Neural progenitor cell (in vitro differentiated cells): Measurements from ENCODE around the gene P4HA3.

Source experiments
- CTCF ChIP-seq: fragments of 200-600 bp; sonication (generic); IDR thresholded peaks from 2 replicates; pipeline ENCODE4 v1.5.1; 2017; ENCODE audit warnings: antibody characterized with exemption, mild to moderate bottlenecking
- EZH2 ChIP-seq: fragments of 200-600 bp; sonication (generic); IDR thresholded peaks from 2 replicates; pipeline ENCODE4 v1.6.1; 2017; ENCODE audit warnings: antibody characterized with exemption, mild to moderate bottlenecking, moderate library complexity
- EZH2phosphoT487 ChIP-seq: fragments of 200-600 bp; sonication (generic); IDR thresholded peaks from 2 replicates; pipeline ENCODE4 v1.6.1; 2017; ENCODE audit warnings: antibody characterized with exemption

GRCh38 chr11:74299015-74299414 is 12.4 kb downstream of the P4HA3 start:
- no peak for TF ChIP-seq EZH2
- TF ChIP-seq CTCF = no peak
- TF ChIP-seq EZH2phosphoT487 = no peak
